ENCODE data around the gene CPNE4. TPM values are rescaled to one million over a fixed set of nuclear protein-coding genes. Genes with fewer than 3 reads are reported as not detected.

The CPNE4 gene
- total RNA-seq, 1 experiment from 2014 or later = 1.9 TPM

- Histone ChIP-seq H2AFZ (ENCODE audit: low read length) (no peak overlapping the region), H3K23me2 (ENCODE audit: insufficient read length, low read depth, low read length, poor library complexity, severe bottlenecking) (no peaks in the 10 kb centered on the region), H2AK5ac (ENCODE audit: insufficient read length, low read length) (no peak overlapping the region), H2BK5ac (ENCODE audit: insufficient read length, low read length) (no peak overlapping the region), H3K27ac (ENCODE audit: insufficient read length, low read depth, low read length) (no peak overlapping the region), H3T11ph (ENCODE audit: low read length) (no peak overlapping the region), H3K79me2 (ENCODE audit: insufficient read depth, low read length) (no peaks in the 10 kb centered on the region), H3K9me3 (ENCODE audit: control insufficient read depth, low read depth, low read length) (no peaks in the 10 kb centered on the region), H3K79me1 (ENCODE audit: insufficient read depth, low read depth, low read length, poor library complexity, severe bottlenecking) (no peaks in the 10 kb centered on the region), H3K56ac (ENCODE audit: insufficient read length, low read depth, low read length) (no peak overlapping the region), H4K8ac (replicated peaks; ENCODE audit: insufficient read length, low read depth, low read length) (no peak overlapping the region), H2BK12ac (ENCODE audit: insufficient read length, low read depth, low read length) (no peak overlapping the region), H3K9ac (ENCODE audit: extremely low read depth, insufficient read length, low read length) (no peak overlapping the region), H2BK20ac (ENCODE audit: low read depth, low read length, poor library complexity, severe bottlenecking) (no peak overlapping the region), H3K23ac (ENCODE audit: insufficient read length, low read depth, low read length) (no peak overlapping the region), H3K4me1 (ENCODE audit: insufficient read depth, low read length) (no peaks in the 10 kb centered on the region), H3K27me3 (ENCODE audit: insufficient read depth, low read length) (no peaks in the 10 kb centered on the region), H3K18ac (ENCODE audit: insufficient read length, low read depth, low read length) (no peak overlapping the region), H3K4me2 (ENCODE audit: insufficient read depth, insufficient read length, low read length) (no peak overlapping the region), H4K5ac (ENCODE audit: insufficient read length, low read depth, low read length) (no peak overlapping the region), H2BK120ac (ENCODE audit: low read depth, low read length, poor library complexity, severe bottlenecking) (no peak overlapping the region), H2BK15ac (ENCODE audit: low read depth, low read length) (no peak overlapping the region), H3K4ac (ENCODE audit: low read depth, low read length) (no peak overlapping the region), H3K14ac (ENCODE audit: insufficient read depth, low read length) (no peak overlapping the region), H4K20me1 (ENCODE audit: control insufficient read depth, insufficient read depth, insufficient read length) (no peaks in the 10 kb centered on the region), H4K91ac (ENCODE audit: insufficient read length, low read depth, low read length) (no peak overlapping the region)
- DNase-seq = no peak
- no peak overlapping the region for H3K27ac Mint-ChIP-seq
- WGBS (ENCODE audit: extremely low coverage, insufficient read length, low lambda C conversion rate) = no CpG with 5 or more reads among the region's 2 CpGs
- no peak for TF ChIP-seq CTCF (conservative IDR thresholded peaks at IDR 0.05)
- peaks cover 19 to 20% of the 10 kb centered on the region in 2 experiments for H3K4me1 Mint-ChIP-seq
- H3K9me3 Mint-ChIP-seq = peaks cover 9 to 16% of the 10 kb centered on the region in 2 experiments
- no peak overlapping the region for H3K4me3 Mint-ChIP-seq
- no peaks in the 10 kb centered on the region; the same call in 1 of the 2 replicates for H3K27me3 Mint-ChIP-seq (ENCODE audit: low read depth)
- H3K36me3 Mint-ChIP-seq (ENCODE audit: insufficient read depth in 1 of 3, low read depth in 3 of 3) = peaks cover 0 to 22% (median 5%) of the 10 kb centered on the region in 3 experiments; a peak in 4 of 7 replicates
These were observed 58.4 kb downstream of the CPNE4 start for GRCh38 chr3:131976448-131976847.
